Lower lobe of right lung (tissue), 2 donors: ENCODE results near the gene GCAT. TPM values are rescaled to one million over a fixed set of nuclear protein-coding genes. Genes with fewer than 3 reads are reported as not detected.
"Not testable (repeated sequence)": the region's sequence is repeated elsewhere in the genome, so short reads cannot be mapped to it uniquely, and the experiment has no call there.

ENCODE experiments used
- ATAC-seq, 2 donors: fragments of 200-7000 bp; cut with Tn5 transposase; one replicate each; pipeline ENCODE4 v1.9.1; 2020 to 2022; ENCODE audit warnings: mild to moderate bottlenecking in 2 of 2, moderate library complexity in 2 of 2
- DNase-seq: peaks from one replicate; pipeline ENCODE4 v3.0.0-alpha.2; 2020
- H3K27ac ChIP-seq: fragments of 200-600 bp; one replicate; pipeline ENCODE4 v1.8.0; 2022
- H3K27me3 ChIP-seq: fragments of 200-600 bp; one replicate; pipeline ENCODE4 v1.8.0; 2022; ENCODE audit warnings: low read depth
- H3K36me3 ChIP-seq: fragments of 200-600 bp; one replicate; pipeline ENCODE4 v1.8.0; 2022; ENCODE audit warnings: mild to moderate bottlenecking
- H3K4me1 ChIP-seq: fragments of 200-600 bp; one replicate; pipeline ENCODE4 v1.8.0; 2022
- H3K4me3 ChIP-seq: fragments of 200-600 bp; one replicate; pipeline ENCODE4 v1.8.0; 2022; ENCODE audit warnings: mild to moderate bottlenecking
- H3K9me3 ChIP-seq: fragments of 200-600 bp; one replicate; pipeline ENCODE4 v1.8.0; 2022
- CTCF ChIP-seq: fragments of 200-600 bp; IDR thresholded peaks from one replicate; pipeline ENCODE4 v1.8.0; 2022; ENCODE audit warnings: antibody characterized with exemption, mild to moderate bottlenecking
- intact Hi-C: fragments of 100-400 bp; cut with DNase I; formaldehyde crosslinking; loops from one replicate; pipeline ENCODE4 v1.11.0; 2022
- total RNA-seq: library from RNA; stranded (reverse); fragmentation: NEBNext Ultra II Directional; extraction: Animal tissue kit (Norgen Biotek cat#: 25700); gene quantifications from one replicate; pipeline ENCODE4 v1.2.1, GENCODE V29; 2021
- donor health status: DM: no; HTN: yes; CAD: no; lungs with severe emphysema.

GCAT gene
- total RNA-seq, 1 donor from 2014 or later = 7.1 TPM

DNA sequence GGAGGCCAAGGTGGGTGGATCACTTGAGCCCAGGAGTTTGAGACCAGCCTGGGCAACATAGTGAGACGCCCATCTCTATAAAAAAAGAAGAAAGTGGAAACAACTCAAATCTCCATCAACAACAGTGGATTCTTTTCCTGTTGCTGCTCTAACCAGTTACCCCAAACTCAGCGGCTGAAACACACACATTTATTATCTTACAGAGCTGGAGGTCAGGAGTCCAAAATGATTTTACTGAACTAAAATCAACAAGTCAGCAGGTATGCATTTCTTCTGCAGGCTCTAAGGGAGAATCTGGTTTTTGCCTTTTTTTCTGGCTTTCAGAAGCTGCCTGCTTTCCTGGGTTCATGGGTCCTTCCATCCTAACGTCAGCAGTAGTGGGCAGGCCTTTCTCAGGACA, 11.7 kb upstream of the GCAT start:
- H3K9me3 ChIP-seq = no peaks in the 10 kb centered on the region
- DNase-seq (no peak), ATAC-seq (no peak)
- TF ChIP-seq CTCF = no peak
- intact Hi-C loops = no loop called here
- no peak overlapping the region for H3K27ac ChIP-seq
- H3K4me1 ChIP-seq = no peaks in the 10 kb centered on the region
- no peak overlapping the region for H3K4me3 ChIP-seq
- H3K27me3 ChIP-seq = no peaks in the 10 kb centered on the region
- H3K36me3 ChIP-seq = no peaks in the 10 kb centered on the region

DNA sequence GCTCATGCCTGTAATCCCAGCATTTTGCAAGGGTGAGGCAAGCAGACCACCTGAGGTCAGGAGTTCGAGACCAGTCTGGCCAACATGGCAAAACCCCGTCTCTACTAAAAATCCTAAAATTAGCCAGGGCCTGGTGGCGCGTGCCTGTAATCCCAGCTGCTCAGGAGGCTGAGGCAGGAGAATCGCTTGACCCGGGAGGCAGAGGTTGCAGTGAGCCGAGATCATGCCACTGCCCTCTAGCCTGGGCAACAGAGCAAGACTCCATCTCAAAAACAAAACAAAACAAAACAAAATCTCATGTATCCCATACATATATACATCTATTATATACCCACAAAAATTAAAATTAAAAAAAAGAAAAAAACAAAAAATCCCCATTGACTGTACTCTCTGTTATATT, 10.5 kb upstream of the GCAT start:
- H3K36me3 ChIP-seq, H3K27ac ChIP-seq, H3K4me1 ChIP-seq, H3K9me3 ChIP-seq, H3K27me3 ChIP-seq, ATAC-seq, DNase-seq, intact Hi-C loops, H3K4me3 ChIP-seq: not testable (repeated sequence)

DNA sequence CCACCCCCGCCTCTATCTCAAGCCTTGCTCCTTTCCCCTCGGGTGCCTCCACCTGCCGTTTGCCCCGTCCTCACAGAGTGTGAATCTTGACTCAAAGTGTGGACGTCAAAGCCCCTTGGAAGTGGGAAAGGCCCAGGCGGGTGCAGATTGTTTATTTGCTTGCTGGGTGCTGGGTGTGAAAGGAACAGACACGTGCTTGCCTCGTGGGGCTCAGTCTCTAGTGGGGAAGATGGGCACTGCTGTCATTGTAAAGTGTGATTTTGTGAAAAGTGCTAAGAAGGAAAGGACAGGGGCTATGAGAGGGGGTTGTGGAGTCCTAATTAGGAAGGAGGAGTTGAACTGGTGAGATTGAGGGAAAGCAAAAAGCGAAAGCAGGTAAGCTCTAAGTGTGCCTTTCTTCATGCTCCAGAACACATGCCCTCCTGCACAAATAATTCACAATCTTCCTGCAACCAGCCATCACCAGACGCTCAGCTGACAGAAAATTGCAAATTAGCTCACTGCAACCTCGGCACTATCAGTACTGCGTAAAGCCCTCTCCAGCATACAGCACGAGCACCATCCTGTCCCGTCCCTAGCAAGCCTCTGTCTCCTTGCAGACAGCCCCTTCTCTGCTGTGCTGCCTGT, 9.7 kb upstream of the GCAT start:
- no peak overlapping the region for H3K4me3 ChIP-seq
- DNase-seq = no peak
- intact Hi-C loops = no loop called here

DNA sequence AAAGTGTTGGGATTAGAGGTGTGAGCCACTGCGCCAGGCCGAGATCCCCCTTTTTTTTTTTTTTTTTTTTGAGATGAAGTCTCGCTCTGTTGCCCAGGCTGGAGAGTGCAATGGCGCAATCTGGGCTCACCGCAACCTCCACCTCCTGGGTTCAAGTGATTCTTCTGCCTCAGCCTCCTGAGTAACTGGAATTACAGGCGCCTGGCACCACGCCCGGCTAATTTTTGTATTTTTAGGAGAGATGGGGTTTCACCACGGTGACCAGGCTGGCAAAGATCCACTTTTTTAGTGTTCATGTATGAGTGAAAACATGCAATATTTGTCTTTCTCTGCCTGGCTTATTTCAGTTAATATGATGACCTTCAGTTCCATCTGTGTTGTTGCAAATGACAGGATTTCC, 7.8 kb upstream of the GCAT start:
- DNase-seq, intact Hi-C loops, H3K4me3 ChIP-seq, H3K27ac ChIP-seq, ATAC-seq, H3K36me3 ChIP-seq, H3K9me3 ChIP-seq, H3K27me3 ChIP-seq: not testable (repeated sequence)
- H3K4me1 ChIP-seq = peaks cover 18% of the 10 kb centered on the region

More for the DNA sequence above, 9.7 kb upstream of the GCAT start:
- Histone ChIP-seq H3K27me3 (no peaks in the 10 kb centered on the region), H3K4me1 (peaks cover 11% of the 10 kb centered on the region), H3K27ac (no peak overlapping the region), H3K9me3 (no peaks in the 10 kb centered on the region), H3K36me3 (no peaks in the 10 kb centered on the region)
- TF ChIP-seq CTCF = no peak
- no peak for ATAC-seq

DNA sequence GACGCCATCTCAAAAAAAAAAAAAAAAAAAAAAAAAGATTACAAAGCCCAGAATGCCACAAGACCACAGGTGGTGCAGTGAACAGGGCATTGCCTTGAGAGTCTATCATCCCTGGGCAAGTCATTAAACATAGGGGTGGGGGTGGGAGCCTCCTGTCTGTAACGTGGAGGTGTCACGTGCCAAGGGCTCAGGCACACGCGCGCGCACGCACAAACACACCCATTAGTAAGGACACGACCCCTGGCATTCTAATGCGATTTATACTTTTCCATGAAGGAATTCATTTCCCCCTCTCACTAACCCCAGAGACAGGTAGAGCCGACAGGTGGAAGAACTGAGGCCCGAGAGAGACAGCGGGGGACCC, 5.8 kb upstream of the GCAT start:
- ATAC-seq = no peak
- intact Hi-C loops = no loop called here
- H3K27me3 ChIP-seq = no peaks in the 10 kb centered on the region
- peaks cover 36% of the 10 kb centered on the region for H3K4me1 ChIP-seq
- no peak for DNase-seq
- no peaks in the 10 kb centered on the region for H3K36me3 ChIP-seq
- H3K4me3 ChIP-seq = peak overlapping the region; percentile 73
- H3K27ac ChIP-seq = peak overlapping the region; percentile 72
- TF ChIP-seq CTCF = no peak
- no peaks in the 10 kb centered on the region for H3K9me3 ChIP-seq

DNA sequence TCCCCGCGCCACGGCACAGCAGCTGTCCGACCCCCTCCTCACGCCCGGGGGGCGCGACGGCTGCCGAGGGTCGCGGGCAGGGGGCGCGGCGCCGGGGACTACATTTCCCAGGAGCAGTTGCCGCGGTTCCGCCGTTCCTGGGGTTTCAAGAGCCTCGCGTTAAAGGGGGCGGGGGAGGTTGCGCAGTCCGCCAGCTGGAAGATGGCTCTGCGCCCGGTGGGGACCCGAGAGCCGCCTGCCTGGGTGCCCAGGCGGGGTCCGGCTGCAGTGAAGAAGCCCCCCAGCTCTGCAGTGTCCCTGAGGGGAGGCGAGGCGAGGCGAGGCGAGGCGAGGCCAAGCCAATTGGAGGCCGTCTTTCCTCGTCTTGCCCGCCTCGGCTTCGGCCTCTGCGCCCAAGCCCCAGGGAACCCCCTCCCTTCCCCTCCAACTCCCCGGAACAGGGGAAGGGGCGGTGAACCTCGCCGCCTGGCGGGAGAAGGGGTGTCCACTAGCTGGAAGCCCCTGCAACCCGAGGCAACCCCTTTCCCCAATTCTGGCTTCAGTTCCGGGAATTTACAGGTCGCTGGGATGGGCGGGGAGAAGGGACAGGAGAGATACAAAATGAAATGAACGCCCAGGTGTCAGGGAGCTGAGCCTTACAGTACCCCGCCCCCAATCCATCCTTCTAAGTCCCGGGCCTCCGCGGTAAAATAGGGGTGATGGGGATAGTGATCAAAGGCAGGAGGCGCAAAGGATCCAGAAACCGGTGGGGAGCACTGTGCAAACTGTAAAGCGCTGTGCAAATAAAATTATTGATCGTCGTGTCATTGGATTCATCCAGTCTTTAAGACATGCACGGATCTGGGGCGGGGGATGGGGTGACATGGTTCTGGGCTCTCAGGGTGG, 5.2 kb upstream of the GCAT start:
- H3K27ac ChIP-seq = peak overlapping the region; percentile 72
- no peak for TF ChIP-seq CTCF
- H3K4me1 ChIP-seq = peaks cover 42% of the 10 kb centered on the region
- ATAC-seq (peak; percentile 42 to 54), DNase-seq (peak; percentile 75)
- intact Hi-C loops = no loop called here
- peak overlapping the region; percentile 73 for H3K4me3 ChIP-seq
- H3K36me3 ChIP-seq = no peaks in the 10 kb centered on the region
- H3K27me3 ChIP-seq = no peaks in the 10 kb centered on the region
- H3K9me3 ChIP-seq = no peaks in the 10 kb centered on the region
